H1 (cell line): ENCODE measurements around the gene CDC42EP1. TPM values are rescaled to one million over a fixed set of nuclear protein-coding genes. Genes with fewer than 3 reads are reported as not detected.

Experiments
- CTCF ChIA-PET: fragments of 300-600 bp; sonication (Branson Sonifier 250); formaldehyde crosslinking; loops from one replicate; lab custom pipeline; 2021; ENCODE audit not compliant: partially characterized antibody; lab: Charles Lee
- POLR2A ChIA-PET: fragments of 300-600 bp; sonication (Branson Sonifier 250); formaldehyde crosslinking; loops from one replicate; lab custom pipeline; 2021; ENCODE audit warnings: inconsistent platforms; ENCODE audit not compliant: partially characterized antibody; lab: Charles Lee
- DNase-seq, 2 experiments: peaks; one replicate each; pipeline versions ENCODE4 v3.0.0 to v3.0.0-alpha.2; 2010 to 2022; ENCODE audit warnings: low spot score in 2 of 2, low read depth in 1 of 2, mixed read lengths in 1 of 2
- FAIRE-seq: peaks from 2 replicates; lab custom pipeline; 2011; peaks lifted over from hg19 to GRCh38; lab: Jason Lieb, UNC
- H2AFZ ChIP-seq: 2 replicates; pipeline ENCODE4 v1.8.1; 2012; ENCODE audit warnings: low read length, inconsistent platforms
- H2AK5ac ChIP-seq: 2 replicates; pipeline ENCODE4 v1.6.1; 2013; ENCODE audit warnings: low read depth, low read length
- H2BK120ac ChIP-seq: replicated peaks from 2 replicates; pipeline ENCODE3; 2013; ENCODE audit warnings: low read depth, low read length, inconsistent platforms
- H2BK12ac ChIP-seq: 2 replicates; pipeline ENCODE4 v1.6.1; 2013; ENCODE audit warnings: low read depth, low read length
- H2BK15ac ChIP-seq: 2 replicates; pipeline ENCODE4 v1.6.1; 2013; ENCODE audit warnings: low read length
- H2BK20ac ChIP-seq: 2 replicates; pipeline ENCODE4 v1.6.1; 2013; ENCODE audit warnings: low read length
- H2BK5ac ChIP-seq: 2 replicates; pipeline ENCODE4 v1.6.1; 2013; ENCODE audit warnings: low read depth, low read length
- H3K14ac ChIP-seq: 2 replicates; pipeline ENCODE4 v1.6.1; 2013; ENCODE audit warnings: inconsistent platforms; ENCODE audit not compliant: insufficient read length
- H3K18ac ChIP-seq: 2 replicates; pipeline ENCODE4 v1.6.1; 2013; ENCODE audit warnings: low read length; ENCODE audit errors: extremely low read depth
- H3K23ac ChIP-seq: 2 replicates; pipeline ENCODE4 v1.6.1; 2013; ENCODE audit warnings: inconsistent platforms; ENCODE audit not compliant: insufficient read length
- H3K23me2 ChIP-seq: 2 replicates; pipeline ENCODE4 v1.6.1; 2013; ENCODE audit warnings: low read depth, low read length
- H3K27ac ChIP-seq: 2 replicates; pipeline ENCODE4 v1.6.1; 2011; ENCODE audit warnings: low read depth, low read length, inconsistent platforms
- H3K27me3 ChIP-seq, 4 experiments: replicated peaks in 1 of 4; 1 replicate in 1 of 4; 2 replicates in 3 of 4; pipeline versions ENCODE4 v1.6.1 to v1.8.1; 2011 to 2013; ENCODE audit warnings: low read length in 3 of 4, mild to moderate bottlenecking in 3 of 4, inconsistent platforms in 2 of 4, mixed read lengths in 2 of 4, moderate library complexity in 1 of 4; ENCODE audit not compliant: control insufficient read depth in 3 of 4, insufficient read depth in 3 of 4; ENCODE audit errors: extremely low read depth in 1 of 4
- H3K36me3 ChIP-seq, 4 experiments: 2 replicates each; pipeline versions ENCODE4 v1.6.1 to v1.8.1; 2011 to 2013; ENCODE audit warnings: mild to moderate bottlenecking in 4 of 4, low read length in 3 of 4, moderate library complexity in 2 of 4, control low read depth in 1 of 4, inconsistent platforms in 1 of 4; ENCODE audit not compliant: insufficient read depth in 4 of 4, control insufficient read depth in 2 of 4
- H3K4ac ChIP-seq: replicated peaks from 2 replicates; pipeline ENCODE3; 2013; ENCODE audit warnings: low read length, low read depth, mixed read lengths, inconsistent platforms; ENCODE audit not compliant: insufficient read length
- H3K4me1 ChIP-seq, 4 experiments: replicated peaks in 1 of 4; 1 replicate in 1 of 4; 2 replicates in 3 of 4; pipeline versions ENCODE4 v1.6.1 to v1.8.1; 2011 to 2013; ENCODE audit warnings: low read length in 3 of 4, inconsistent platforms in 2 of 4, mixed read lengths in 1 of 4; ENCODE audit not compliant: insufficient read depth in 4 of 4, control insufficient read depth in 3 of 4
- H3K4me2 ChIP-seq, 2 experiments: 2 replicates each; pipeline versions ENCODE4 v1.6.1 to v1.8.1; 2011 to 2013; ENCODE audit warnings: low read depth in 2 of 2, low read length in 2 of 2, control low read depth in 1 of 2, inconsistent platforms in 1 of 2, mild to moderate bottlenecking in 1 of 2; ENCODE audit not compliant: insufficient read depth in 1 of 2
- H3K4me3 ChIP-seq, 4 experiments: fragments of 200-600, 300-600 bp in 1 of 4; sonication (generic), shearing (Covaris generic), sonication (Bioruptor Twin) in 1 of 4; 2 replicates each; pipeline versions ENCODE4 v1.5.1 to v1.8.1; 2011 to 2016; ENCODE audit warnings: low read length in 4 of 4, low read depth in 3 of 4, control low read depth in 2 of 4, inconsistent platforms in 2 of 4, mild to moderate bottlenecking in 2 of 4, mixed read lengths in 1 of 4, moderate library complexity in 1 of 4; ENCODE audit not compliant: insufficient read depth in 2 of 4; ENCODE audit errors: extremely low read depth in 1 of 4
- H3K56ac ChIP-seq: replicated peaks from 2 replicates; pipeline ENCODE3; 2013; ENCODE audit warnings: low read depth, mild to moderate bottlenecking, mixed read lengths, low read length, inconsistent platforms; ENCODE audit not compliant: insufficient read length
- H3K79me1 ChIP-seq: 2 replicates; pipeline ENCODE4 v1.6.1; 2013; ENCODE audit warnings: low read depth, low read length, control low read depth
- H3K79me2 ChIP-seq, 2 experiments: 2 replicates each; pipeline versions ENCODE4 v1.6.1 to v1.8.1; 2012 to 2013; ENCODE audit warnings: low read length in 2 of 2, mild to moderate bottlenecking in 2 of 2, inconsistent platforms in 1 of 2; ENCODE audit not compliant: insufficient read depth in 2 of 2, control insufficient read depth in 1 of 2
- H3K9ac ChIP-seq, 4 experiments: replicated peaks in 1 of 4; 1 replicate in 1 of 4; 2 replicates in 3 of 4; pipeline versions ENCODE4 v1.6.1 to v1.8.1; 2011 to 2013; ENCODE audit warnings: low read depth in 3 of 4, low read length in 3 of 4, control low read depth in 2 of 4, mild to moderate bottlenecking in 2 of 4, moderate library complexity in 2 of 4, inconsistent platforms in 1 of 4; ENCODE audit errors: extremely low read depth in 1 of 4
- H3K9me3 ChIP-seq, 2 experiments: 2 replicates each; pipeline versions ENCODE4 v1.6.1 to v1.8.1; 2012 to 2013; ENCODE audit warnings: mild to moderate bottlenecking in 2 of 2, moderate library complexity in 2 of 2, control low read depth in 1 of 2, inconsistent platforms in 1 of 2, low read depth in 1 of 2, low read length in 1 of 2, mixed read lengths in 1 of 2; ENCODE audit not compliant: insufficient read depth in 2 of 2
- H4K20me1 ChIP-seq, 2 experiments: replicated peaks in 1 of 2; 2 replicates each; pipeline versions ENCODE3 to v1.8.1; 2011 to 2013; ENCODE audit warnings: inconsistent platforms in 2 of 2, low read length in 2 of 2, mild to moderate bottlenecking in 1 of 2; ENCODE audit not compliant: insufficient read depth in 2 of 2, control insufficient read depth in 1 of 2
- H4K5ac ChIP-seq: 2 replicates; pipeline ENCODE4 v1.6.1; 2013; ENCODE audit warnings: low read length, low read depth, mixed read lengths, inconsistent platforms; ENCODE audit not compliant: insufficient read length
- H4K8ac ChIP-seq: 2 replicates; pipeline ENCODE4 v1.8.0; 2013; ENCODE audit warnings: mild to moderate bottlenecking, moderate library complexity, low read length, inconsistent platforms; ENCODE audit not compliant: insufficient read depth; ENCODE audit errors: extremely low read depth
- H4K91ac ChIP-seq: replicated peaks from 2 replicates; pipeline ENCODE3; 2013; ENCODE audit warnings: low read length, mixed read lengths, inconsistent platforms; ENCODE audit not compliant: insufficient read length
- ASH2L ChIP-seq: fragments of 200-600, 300-600 bp; sonication (generic); IDR thresholded peaks from one replicate; pipeline ENCODE4 v1.7.1; 2017; ENCODE audit warnings: low read length
- CBX8 ChIP-seq: fragments of 300-800, 300-1000 bp; sonication (generic); IDR thresholded peaks from 2 replicates; pipeline ENCODE4 v1.7.1; 2016; ENCODE audit warnings: low read depth, low read length, borderline replicate concordance
- CEBPB ChIP-seq: IDR thresholded peaks from 2 replicates; pipeline ENCODE4 v1.6.1; 2012; ENCODE audit warnings: low read depth, low read length
- GABPA ChIP-seq: IDR thresholded peaks from 2 replicates; pipeline ENCODE4 v1.6.1; 2011; ENCODE audit warnings: mild to moderate bottlenecking, low read length, moderate library complexity, borderline replicate concordance; ENCODE audit not compliant: insufficient read depth
- HDAC6 ChIP-seq: IDR thresholded peaks from one replicate; pipeline ENCODE4 v1.7.1; 2012; ENCODE audit warnings: low read depth, mild to moderate bottlenecking, inconsistent platforms, low read length, moderate library complexity
- KDM4A ChIP-seq: IDR thresholded peaks from one replicate; pipeline ENCODE4 v1.7.1; 2012; ENCODE audit warnings: low read depth, mild to moderate bottlenecking, moderate library complexity, low read length, inconsistent platforms; ENCODE audit not compliant: severe bottlenecking
- POLR2AphosphoS5 ChIP-seq: IDR thresholded peaks from 2 replicates; pipeline ENCODE4 v1.6.1; 2011; ENCODE audit warnings: low read depth, low read length
- POU5F1 ChIP-seq: IDR thresholded peaks from 2 replicates; pipeline ENCODE4 v1.6.1; 2011; ENCODE audit warnings: low read depth, mild to moderate bottlenecking, low read length, moderate library complexity
- RBBP5 ChIP-seq: IDR thresholded peaks from 2 replicates; pipeline ENCODE4 v1.7.1; 2012; ENCODE audit warnings: low read depth, mild to moderate bottlenecking, inconsistent platforms, low read length, moderate library complexity, borderline replicate concordance
- WGBS, 2 experiments: shearing (Covaris generic) in 1 of 2; methylation state at CpG; one replicate each; pipeline versions ENCODE4 v1.1.6 to v1.1.7; 2013 to 2015; ENCODE audit warnings: low lambda C conversion rate in 2 of 2, mixed read lengths in 2 of 2, inconsistent platforms in 1 of 2, low coverage in 1 of 2, missing lambda C conversion rate in 1 of 2; ENCODE audit not compliant: insufficient replicate concordance in 2 of 2, insufficient coverage in 1 of 2, insufficient read length in 1 of 2; ENCODE audit errors: extremely low coverage in 1 of 2, missing lambda C conversion rate in 1 of 2; 5-methylcytosine and 5-hydroxymethylcytosine counted together
- polyA plus RNA-seq, 7 experiments: library from polyadenylated mRNA; depleted of rRNA in 3 of 7; stranded (reverse) in 5 of 7; unstranded in 2 of 7; fragments of >200 nt in 5 of 7; fragments of 200-250 nt in 2 of 7; gene quantifications; 1 replicate in 5 of 7; 2 replicates in 1 of 7; 4 replicates in 1 of 7; pipeline versions ENCODE4 v1.2.1 to v1.2.3, GENCODE V29; 2011 to 2013; ENCODE audit warnings: missing spikeins in 2 of 7, mixed read lengths in 2 of 7
- total RNA-seq: library from RNA; stranded (reverse); fragmentation: NEBNext Ultra II Directional; extraction: Animal tissue kit (Norgen Biotek cat#: 25700); gene quantifications from 2 replicates; pipeline ENCODE4 v1.2.1, GENCODE V29; 2021
- TF ChIP-seq, protein P1 (sequence below): IDR thresholded peaks from 2 replicates; pipeline ENCODE4 v1.6.1; 2011; ENCODE audit warnings: low read depth, mild to moderate bottlenecking, low read length; ENCODE audit not compliant: insufficient read depth

CDC42EP1 gene
- total and polyA plus RNA-seq, 2 of the 8 experiments (the other 6 are each of a cell fraction or from before 2014, with no cell fraction given): 8.3 to 11.2 TPM

DNA sequence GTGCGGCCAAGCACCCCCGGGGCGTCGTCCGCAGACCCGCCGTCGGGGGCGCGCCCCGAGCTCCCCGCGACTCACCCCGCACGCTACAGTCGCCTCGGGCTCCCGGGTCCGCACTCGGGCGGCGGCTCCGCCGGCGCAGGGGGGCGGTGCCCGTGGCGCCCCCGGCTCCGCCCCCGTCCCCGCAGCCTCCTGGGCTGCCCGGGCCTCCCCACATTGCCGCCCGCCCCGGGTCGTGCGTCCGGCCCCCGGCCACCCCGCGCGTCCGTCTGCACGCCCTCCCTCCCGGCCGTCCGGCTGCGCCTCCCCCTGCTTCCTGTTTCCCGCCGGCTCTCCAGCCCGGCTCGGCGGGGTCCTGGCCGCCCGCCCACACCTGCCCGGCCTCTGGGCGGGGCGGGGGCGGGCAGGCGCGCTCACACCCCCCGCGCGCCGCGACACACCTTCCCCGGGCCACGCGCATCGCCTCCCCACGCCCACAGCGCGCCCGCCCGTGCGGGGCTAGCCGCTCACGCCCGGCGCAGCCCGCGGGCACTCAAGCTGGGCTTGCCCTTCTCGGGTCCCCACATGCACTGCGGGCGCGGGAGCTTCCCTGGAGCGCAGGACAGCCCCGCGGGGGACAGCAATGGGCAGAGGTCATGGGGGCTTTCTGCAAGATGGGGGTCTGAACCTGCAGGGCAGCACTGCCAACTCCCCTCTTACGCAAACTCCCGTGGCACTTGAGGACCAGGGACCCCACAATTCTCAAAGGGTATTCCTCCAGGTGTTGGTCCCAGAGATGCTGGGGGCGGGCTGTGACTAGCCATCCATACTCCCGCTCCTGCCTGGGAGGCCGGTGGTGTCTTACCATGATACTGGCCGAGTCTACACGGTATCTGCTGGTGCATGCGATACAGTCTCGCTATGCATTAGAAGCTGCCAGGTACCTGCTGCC is 40.7 kb upstream of the CDC42EP1 start, which contains the start of gene CARD10:
CARD10 (minus strand) TSS at position 148 of the 928 bp plus-strand sequence. CDS start 215 bp downstream, outside the sequence.
- no peak within 1 kb of the TSS for H3K14ac ChIP-seq
- peak within 1 kb of the TSS; percentile 78; the same call in 1 of the 2 replicates for H3K18ac ChIP-seq
- peak in 1 of 2 experiments; percentile 68 for DNase-seq
- no peak within 1 kb of the TSS for H2AK5ac ChIP-seq
- no peaks in the 10 kb centered on the region for H3K9me3 ChIP-seq
- ChIA-PET CTCF (interaction anchor here (0.9 to 2.4 kb wide), 10 partner anchors 11 to 100 kb away, joined by 3 to 8 read pairs (median 6); no protein-coding TSS in a partner anchor), POLR2A (interaction anchor here (0.9 to 1.5 kb wide), 3 partner anchors 9 to 42 kb away, joined by 3 to 5 read pairs (median 4); no protein-coding TSS in a partner anchor)
- no peak within 1 kb of the TSS for H3K56ac ChIP-seq
- H3K9ac ChIP-seq: no peak within 1 kb of the TSS; a peak in 1 of 7 replicates
- H4K20me1 ChIP-seq: peaks cover 0 to 1% of the 10 kb centered on the region in 2 experiments
- peak within 1 kb of the TSS; percentile 51 to 68 (median 54) for H3K4me3 ChIP-seq
- peak within 1 kb of the TSS; percentile 94 for H4K8ac ChIP-seq
- no peak for FAIRE-seq
- H2BK20ac ChIP-seq: 0 out of 2 replicates have a peak within 1 kb of the TSS, but pooled peaks have one; percentile 90
- peak within 1 kb of the TSS; percentile 67; the same call in 1 of the 2 replicates for H2AFZ ChIP-seq
- H3K23ac ChIP-seq: no peak within 1 kb of the TSS
- peak within 1 kb of the TSS; percentile 96 for H3K4ac ChIP-seq
- no peak within 1 kb of the TSS; the same call in 1 of the 2 replicates for H2BK5ac ChIP-seq
- peak within 1 kb of the TSS; percentile 81; the same call in 1 of the 2 replicates for H2BK15ac ChIP-seq
- peak within 1 kb of the TSS; percentile 66 to 99 for H3K4me2 ChIP-seq
- peak within 1 kb of the TSS; percentile 71 for H4K91ac ChIP-seq
- no peaks in the 10 kb centered on the region for H3K79me2 ChIP-seq
- H3K27me3 ChIP-seq: peaks cover 7 to 25% (median 16%) of the 10 kb centered on the region in 4 experiments; a peak in 6 of 7 replicates
- H4K5ac ChIP-seq: no peak within 1 kb of the TSS
- H2BK12ac ChIP-seq: peak within 1 kb of the TSS; percentile 87; the same call in 1 of the 2 replicates
- H3K4me1 ChIP-seq: peaks cover 0 to 7% (median 4%) of the 10 kb centered on the region in 4 experiments; a peak in 3 of 7 replicates
- no peaks in the 10 kb centered on the region for H3K79me1 ChIP-seq
- H3K27ac ChIP-seq: no peak within 1 kb of the TSS
- peaks cover 10% of the 10 kb centered on the region; the same call in 1 of the 2 replicates for H3K23me2 ChIP-seq
- H2BK120ac ChIP-seq: peak within 1 kb of the TSS; percentile 26
- WGBS, 2 experiments: 10% methylated on average over 43 of the region's 99 CpGs; no CpG with 5 or more reads in 1 of the 2 experiments
- no peaks in the 10 kb centered on the region for H3K36me3 ChIP-seq
- TF ChIP-seq, protein P1, sequence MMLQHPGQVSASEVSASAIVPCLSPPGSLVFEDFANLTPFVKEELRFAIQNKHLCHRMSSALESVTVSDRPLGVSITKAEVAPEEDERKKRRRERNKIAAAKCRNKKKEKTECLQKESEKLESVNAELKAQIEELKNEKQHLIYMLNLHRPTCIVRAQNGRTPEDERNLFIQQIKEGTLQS: no peak
- TF ChIP-seq RBBP5 (no peak), CBX8 (no peak), CEBPB (no peak), POU5F1 (no peak), KDM4A (peak; percentile 95), GABPA (0 out of 2 replicates have a peak, but pooled peaks have one; percentile 38), ASH2L (peak; percentile 1), POLR2AphosphoS5 (no peak), HDAC6 (no peak)
